ENCODE data around the gene ELMOD3. TPM values are rescaled to one million over a fixed set of nuclear protein-coding genes. Genes with fewer than 3 reads are reported as not detected.

The ELMOD3 gene
- total RNA-seq, 1 experiment from 2014 or later: 9.7 TPM

DNA sequence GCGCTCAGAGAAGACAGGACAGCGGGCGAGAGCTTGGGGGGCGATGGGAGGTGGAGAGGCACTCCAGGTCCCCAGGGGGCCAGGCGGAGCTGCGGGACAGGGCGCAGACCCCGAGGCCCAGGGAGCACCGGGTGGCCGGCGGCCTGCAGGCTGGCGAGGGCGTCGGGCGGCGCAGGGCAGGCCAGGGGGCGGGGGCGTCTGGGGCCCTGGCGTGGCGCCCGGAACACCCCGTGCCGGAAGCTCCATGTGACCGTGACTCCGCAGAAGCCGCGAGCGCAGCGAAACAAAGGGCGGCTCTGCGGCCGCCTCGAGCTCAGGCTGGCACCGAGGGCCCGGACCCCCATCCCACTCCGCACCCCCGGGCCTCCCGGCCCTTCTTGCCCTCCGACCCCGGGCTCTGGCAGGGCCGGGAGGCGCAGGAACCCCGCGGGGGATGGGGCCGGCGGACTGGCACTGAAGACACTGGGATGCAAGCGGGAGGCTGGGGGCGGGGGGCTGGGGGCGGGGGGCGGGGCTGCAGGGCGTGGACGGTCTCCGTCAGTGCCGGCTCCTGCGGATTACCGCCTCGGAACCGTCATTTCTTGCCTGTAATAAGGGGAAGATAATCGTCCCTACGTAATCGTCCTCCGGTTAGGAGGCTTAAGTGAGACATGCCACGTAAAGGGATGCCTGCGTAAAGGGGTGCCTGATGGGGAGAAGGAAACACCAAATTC lies 83.1 kb downstream of the ELMOD3 start (continued):
- TF ChIP-seq, protein P1, sequence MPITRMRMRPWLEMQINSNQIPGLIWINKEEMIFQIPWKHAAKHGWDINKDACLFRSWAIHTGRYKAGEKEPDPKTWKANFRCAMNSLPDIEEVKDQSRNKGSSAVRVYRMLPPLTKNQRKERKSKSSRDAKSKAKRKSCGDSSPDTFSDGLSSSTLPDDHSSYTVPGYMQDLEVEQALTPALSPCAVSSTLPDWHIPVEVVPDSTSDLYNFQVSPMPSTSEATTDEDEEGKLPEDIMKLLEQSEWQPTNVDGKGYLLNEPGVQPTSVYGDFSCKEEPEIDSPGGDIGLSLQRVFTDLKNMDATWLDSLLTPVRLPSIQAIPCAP (CRISPR knock-in tag; IDR thresholded peaks at IDR 0.05): no peak
- TF ChIP-seq, protein P2, sequence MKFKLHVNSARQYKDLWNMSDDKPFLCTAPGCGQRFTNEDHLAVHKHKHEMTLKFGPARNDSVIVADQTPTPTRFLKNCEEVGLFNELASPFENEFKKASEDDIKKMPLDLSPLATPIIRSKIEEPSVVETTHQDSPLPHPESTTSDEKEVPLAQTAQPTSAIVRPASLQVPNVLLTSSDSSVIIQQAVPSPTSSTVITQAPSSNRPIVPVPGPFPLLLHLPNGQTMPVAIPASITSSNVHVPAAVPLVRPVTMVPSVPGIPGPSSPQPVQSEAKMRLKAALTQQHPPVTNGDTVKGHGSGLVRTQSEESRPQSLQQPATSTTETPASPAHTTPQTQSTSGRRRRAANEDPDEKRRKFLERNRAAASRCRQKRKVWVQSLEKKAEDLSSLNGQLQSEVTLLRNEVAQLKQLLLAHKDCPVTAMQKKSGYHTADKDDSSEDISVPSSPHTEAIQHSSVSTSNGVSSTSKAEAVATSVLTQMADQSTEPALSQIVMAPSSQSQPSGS (CRISPR knock-in tag; IDR thresholded peaks at IDR 0.05; ENCODE audit: borderline replicate concordance, low read depth): no peak
- TF ChIP-seq, protein P3, sequence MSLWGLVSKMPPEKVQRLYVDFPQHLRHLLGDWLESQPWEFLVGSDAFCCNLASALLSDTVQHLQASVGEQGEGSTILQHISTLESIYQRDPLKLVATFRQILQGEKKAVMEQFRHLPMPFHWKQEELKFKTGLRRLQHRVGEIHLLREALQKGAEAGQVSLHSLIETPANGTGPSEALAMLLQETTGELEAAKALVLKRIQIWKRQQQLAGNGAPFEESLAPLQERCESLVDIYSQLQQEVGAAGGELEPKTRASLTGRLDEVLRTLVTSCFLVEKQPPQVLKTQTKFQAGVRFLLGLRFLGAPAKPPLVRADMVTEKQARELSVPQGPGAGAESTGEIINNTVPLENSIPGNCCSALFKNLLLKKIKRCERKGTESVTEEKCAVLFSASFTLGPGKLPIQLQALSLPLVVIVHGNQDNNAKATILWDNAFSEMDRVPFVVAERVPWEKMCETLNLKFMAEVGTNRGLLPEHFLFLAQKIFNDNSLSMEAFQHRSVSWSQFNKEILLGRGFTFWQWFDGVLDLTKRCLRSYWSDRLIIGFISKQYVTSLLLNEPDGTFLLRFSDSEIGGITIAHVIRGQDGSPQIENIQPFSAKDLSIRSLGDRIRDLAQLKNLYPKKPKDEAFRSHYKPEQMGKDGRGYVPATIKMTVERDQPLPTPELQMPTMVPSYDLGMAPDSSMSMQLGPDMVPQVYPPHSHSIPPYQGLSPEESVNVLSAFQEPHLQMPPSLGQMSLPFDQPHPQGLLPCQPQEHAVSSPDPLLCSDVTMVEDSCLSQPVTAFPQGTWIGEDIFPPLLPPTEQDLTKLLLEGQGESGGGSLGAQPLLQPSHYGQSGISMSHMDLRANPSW (CRISPR knock-in tag; conservative IDR thresholded peaks at IDR 0.05; ENCODE audit: low read depth): no peak
- TF ChIP-seq NR1H2 (CRISPR knock-in tag; IDR thresholded peaks at IDR 0.05) (no peak), HMGA2 (CRISPR knock-in tag; IDR thresholded peaks at IDR 0.05) (no peak), ZNF219 (CRISPR knock-in tag; IDR thresholded peaks at IDR 0.05; ENCODE audit: borderline replicate concordance) (no peak), ZNF671 (CRISPR knock-in tag; IDR thresholded peaks at IDR 0.05) (no peak), NFYB (CRISPR knock-in tag; conservative IDR thresholded peaks at IDR 0.05; ENCODE audit: low read depth) (no peak), SMAD4 (CRISPR knock-in tag; IDR thresholded peaks at IDR 0.05) (no peak), MYBL2 (CRISPR knock-in tag; IDR thresholded peaks at IDR 0.05) (no peak), ESRRA (CRISPR knock-in tag; IDR thresholded peaks at IDR 0.05; ENCODE audit: borderline replicate concordance) (no peak), TEAD4 (CRISPR knock-in tag; IDR thresholded peaks at IDR 0.05) (no peak), NFE2L1 (CRISPR knock-in tag; IDR thresholded peaks at IDR 0.05) (peak; percentile 96), RORB (CRISPR knock-in tag; IDR thresholded peaks at IDR 0.05) (no peak), ETV6 (CRISPR knock-in tag; IDR thresholded peaks at IDR 0.05) (no peak), CREB1 (CRISPR knock-in tag; IDR thresholded peaks at IDR 0.05) (no peak), FOXK1 (CRISPR knock-in tag; IDR thresholded peaks at IDR 0.05) (no peak), CREM (CRISPR knock-in tag; IDR thresholded peaks at IDR 0.05) (0 out of 2 replicates have a peak, but pooled peaks have one; percentile 47), FOXJ3 (CRISPR knock-in tag; IDR thresholded peaks at IDR 0.05; ENCODE audit: borderline replicate concordance) (no peak), JUN (CRISPR knock-in tag; IDR thresholded peaks at IDR 0.05) (no peak)
- TF ChIP-seq, protein P4, sequence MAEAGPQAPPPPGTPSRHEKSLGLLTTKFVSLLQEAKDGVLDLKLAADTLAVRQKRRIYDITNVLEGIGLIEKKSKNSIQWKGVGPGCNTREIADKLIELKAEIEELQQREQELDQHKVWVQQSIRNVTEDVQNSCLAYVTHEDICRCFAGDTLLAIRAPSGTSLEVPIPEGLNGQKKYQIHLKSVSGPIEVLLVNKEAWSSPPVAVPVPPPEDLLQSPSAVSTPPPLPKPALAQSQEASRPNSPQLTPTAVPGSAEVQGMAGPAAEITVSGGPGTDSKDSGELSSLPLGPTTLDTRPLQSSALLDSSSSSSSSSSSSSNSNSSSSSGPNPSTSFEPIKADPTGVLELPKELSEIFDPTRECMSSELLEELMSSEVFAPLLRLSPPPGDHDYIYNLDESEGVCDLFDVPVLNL (CRISPR knock-in tag; IDR thresholded peaks at IDR 0.05; ENCODE audit: borderline replicate concordance, low read depth): no peak
- TF ChIP-seq, protein P5, sequence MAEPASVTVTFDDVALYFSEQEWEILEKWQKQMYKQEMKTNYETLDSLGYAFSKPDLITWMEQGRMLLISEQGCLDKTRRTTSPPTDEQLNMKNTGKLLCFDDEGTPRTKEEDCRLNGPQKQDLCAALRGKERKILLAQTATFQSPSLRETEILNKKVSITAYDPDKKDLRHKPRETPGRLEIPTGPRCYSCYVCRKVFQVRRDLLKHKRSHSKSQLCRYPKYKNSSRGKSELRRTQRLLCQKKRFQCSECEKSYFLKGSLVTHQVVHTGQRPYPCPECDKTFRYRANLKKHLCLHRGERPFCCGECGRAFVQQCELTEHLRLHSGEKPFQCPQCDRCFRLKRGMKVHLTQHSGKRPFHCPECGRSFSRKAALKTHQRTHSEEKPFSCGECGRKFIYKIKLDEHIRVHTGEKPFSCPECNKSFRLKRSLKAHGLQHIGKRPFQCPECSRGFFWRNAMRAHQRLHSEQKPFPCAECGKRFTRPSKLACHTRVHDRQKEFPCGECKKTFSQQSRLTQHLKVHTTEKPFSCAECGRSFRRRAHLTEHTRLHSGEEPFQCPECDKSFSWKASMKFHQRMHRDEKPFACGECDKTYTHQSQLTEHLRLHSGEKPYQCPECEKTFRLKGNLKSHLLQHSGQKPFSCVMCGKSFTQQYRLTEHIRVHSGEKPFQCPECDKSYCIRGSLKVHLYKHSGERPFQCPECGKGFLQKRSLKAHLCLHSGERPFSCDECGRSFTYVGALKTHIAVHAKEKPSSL (CRISPR knock-in tag; conservative IDR thresholded peaks at IDR 0.05): no peak
- TF ChIP-seq, protein P6, sequence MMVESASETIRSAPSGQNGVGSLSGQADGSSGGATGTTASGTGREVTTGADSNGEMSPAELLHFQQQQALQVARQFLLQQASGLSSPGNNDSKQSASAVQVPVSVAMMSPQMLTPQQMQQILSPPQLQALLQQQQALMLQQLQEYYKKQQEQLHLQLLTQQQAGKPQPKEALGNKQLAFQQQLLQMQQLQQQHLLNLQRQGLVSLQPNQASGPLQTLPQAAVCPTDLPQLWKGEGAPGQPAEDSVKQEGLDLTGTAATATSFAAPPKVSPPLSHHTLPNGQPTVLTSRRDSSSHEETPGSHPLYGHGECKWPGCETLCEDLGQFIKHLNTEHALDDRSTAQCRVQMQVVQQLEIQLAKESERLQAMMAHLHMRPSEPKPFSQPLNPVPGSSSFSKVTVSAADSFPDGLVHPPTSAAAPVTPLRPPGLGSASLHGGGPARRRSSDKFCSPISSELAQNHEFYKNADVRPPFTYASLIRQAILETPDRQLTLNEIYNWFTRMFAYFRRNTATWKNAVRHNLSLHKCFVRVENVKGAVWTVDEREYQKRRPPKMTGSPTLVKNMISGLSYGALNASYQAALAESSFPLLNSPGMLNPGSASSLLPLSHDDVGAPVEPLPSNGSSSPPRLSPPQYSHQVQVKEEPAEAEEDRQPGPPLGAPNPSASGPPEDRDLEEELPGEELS (CRISPR knock-in tag; IDR thresholded peaks at IDR 0.05): no peak
- TF ChIP-seq, protein P7, sequence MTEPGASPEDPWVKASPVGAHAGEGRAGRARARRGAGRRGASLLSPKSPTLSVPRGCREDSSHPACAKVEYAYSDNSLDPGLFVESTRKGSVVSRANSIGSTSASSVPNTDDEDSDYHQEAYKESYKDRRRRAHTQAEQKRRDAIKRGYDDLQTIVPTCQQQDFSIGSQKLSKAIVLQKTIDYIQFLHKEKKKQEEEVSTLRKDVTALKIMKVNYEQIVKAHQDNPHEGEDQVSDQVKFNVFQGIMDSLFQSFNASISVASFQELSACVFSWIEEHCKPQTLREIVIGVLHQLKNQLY (CRISPR knock-in tag; IDR thresholded peaks at IDR 0.05): no peak
- TF ChIP-seq, protein P8, sequence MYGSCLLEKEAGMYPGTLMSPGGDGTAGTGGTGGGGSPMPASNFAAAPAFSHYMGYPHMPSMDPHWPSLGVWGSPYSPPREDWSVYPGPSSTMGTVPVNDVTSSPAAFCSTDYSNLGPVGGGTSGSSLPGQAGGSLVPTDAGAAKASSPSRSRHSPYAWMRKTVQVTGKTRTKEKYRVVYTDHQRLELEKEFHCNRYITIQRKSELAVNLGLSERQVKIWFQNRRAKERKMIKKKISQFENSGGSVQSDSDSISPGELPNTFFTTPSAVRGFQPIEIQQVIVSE (CRISPR knock-in tag; IDR thresholded peaks at IDR 0.05; ENCODE audit: borderline replicate concordance): no peak
- TF ChIP-seq, protein P9, sequence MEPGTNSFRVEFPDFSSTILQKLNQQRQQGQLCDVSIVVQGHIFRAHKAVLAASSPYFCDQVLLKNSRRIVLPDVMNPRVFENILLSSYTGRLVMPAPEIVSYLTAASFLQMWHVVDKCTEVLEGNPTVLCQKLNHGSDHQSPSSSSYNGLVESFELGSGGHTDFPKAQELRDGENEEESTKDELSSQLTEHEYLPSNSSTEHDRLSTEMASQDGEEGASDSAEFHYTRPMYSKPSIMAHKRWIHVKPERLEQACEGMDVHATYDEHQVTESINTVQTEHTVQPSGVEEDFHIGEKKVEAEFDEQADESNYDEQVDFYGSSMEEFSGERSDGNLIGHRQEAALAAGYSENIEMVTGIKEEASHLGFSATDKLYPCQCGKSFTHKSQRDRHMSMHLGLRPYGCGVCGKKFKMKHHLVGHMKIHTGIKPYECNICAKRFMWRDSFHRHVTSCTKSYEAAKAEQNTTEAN (CRISPR knock-in tag; IDR thresholded peaks at IDR 0.05): no peak
